K562 (cell line): ENCODE data around the gene BMI1. TPM values are rescaled to one million over a fixed set of nuclear protein-coding genes. Genes with fewer than 3 reads are reported as not detected.
A peak's percentile ranks its signal among the peaks of the same experiment; 100 is the strongest.

Experiments used
- CEBPB ChIP-seq: fragments of 450-650 bp; IDR thresholded peaks from 2 replicates; pipeline ENCODE4 v1.6.1; 2016; ENCODE audit warnings: missing genetic modification characterization, missing compliant biosample characterization
- CREBBP ChIP-seq: IDR thresholded peaks from one replicate; pipeline ENCODE4 v1.6.1; 2012; ENCODE audit warnings: low read depth, mild to moderate bottlenecking, control low read depth, inconsistent platforms, low read length
- EP400 ChIP-seq: fragments of 450-650 bp; IDR thresholded peaks from 2 replicates; pipeline ENCODE4 v1.6.1; 2017; ENCODE audit warnings: antibody characterized with exemption, mild to moderate bottlenecking, moderate library complexity
- ILF3 ChIP-seq: fragments of 450-650 bp; IDR thresholded peaks from 2 replicates; pipeline ENCODE4 v1.6.1; 2018; ENCODE audit warnings: antibody characterized with exemption, mild to moderate bottlenecking, moderate library complexity, borderline replicate concordance
- ILK ChIP-seq: fragments of 450-650 bp; IDR thresholded peaks from 2 replicates; pipeline ENCODE4 v1.6.1; 2016; ENCODE audit warnings: missing genetic modification characterization, low read depth, mild to moderate bottlenecking, missing compliant biosample characterization, moderate library complexity, borderline replicate concordance
- POLR3A ChIP-seq: IDR thresholded peaks from 2 replicates; pipeline ENCODE4 v1.6.1; 2011; ENCODE audit warnings: borderline replicate concordance, mild to moderate bottlenecking, moderate library complexity; ENCODE audit not compliant: insufficient read length, insufficient read depth; ENCODE audit errors: extremely low read depth
- TCF7L2 ChIP-seq: fragments of 150-350 bp; IDR thresholded peaks from 2 replicates; pipeline ENCODE4 v1.6.1; 2016; ENCODE audit warnings: low read depth, mild to moderate bottlenecking, low read length, moderate library complexity
- ZBTB7A ChIP-seq: IDR thresholded peaks from 2 replicates; pipeline ENCODE4 v1.6.1; 2011; ENCODE audit warnings: low read depth, mild to moderate bottlenecking, low read length, moderate library complexity, borderline replicate concordance; ENCODE audit not compliant: control insufficient read depth
- ZNF143 ChIP-seq: sonication (generic); formaldehyde crosslinking; IDR thresholded peaks from 2 replicates; pipeline ENCODE4 v1.9.0; 2022; ENCODE audit warnings: mild to moderate bottlenecking, missing genetic modification reagents
- ZNF507 ChIP-seq: conservative IDR thresholded peaks from 2 replicates; pipeline ENCODE4 v1.6.1; 2017; ENCODE audit warnings: missing genetic modification characterization, missing compliant biosample characterization
- ZNF699 ChIP-seq: fragments of 250-450 bp; sonication (Bioruptor Pico); IDR thresholded peaks from 2 replicates; pipeline ENCODE4 v1.8.0; 2021; ENCODE audit warnings: mild to moderate bottlenecking, moderate library complexity; ENCODE audit not compliant: insufficient replicate concordance
- ZNF77 ChIP-seq: fragments of 250-450 bp; sonication (Bioruptor Pico); IDR thresholded peaks from 2 replicates; pipeline ENCODE4 v1.5.0; 2020
- polyA plus RNA-seq, 8 experiments: library from polyadenylated mRNA; depleted of rRNA in 4 of 8; stranded (reverse) in 5 of 8; unstranded in 3 of 8; fragments of >200 nt; fragmentation: Nextera tagmentation in 2 of 8; fragmentation: Illumina TruSeq in 1 of 8; extraction: Ambion mirVana in 2 of 8; extraction: Trizol in 1 of 8; gene quantifications; 2 replicates each; pipeline versions ENCODE4 v1.2.1 to v1.2.3, GENCODE V29; 2011 to 2014; ENCODE audit warnings: inconsistent platforms in 1 of 8, missing spikeins in 1 of 8
- total RNA-seq, 7 experiments: library from RNA; depleted of rRNA in 6 of 7; stranded (reverse); fragments of >200 nt in 6 of 7; fragmentation: Illumina TruSeq in 2 of 7; extraction: Trizol in 2 of 7; gene quantifications; 2 replicates each; pipeline versions ENCODE4 v1.2.1 to v1.2.3, GENCODE V29; 2011 to 2021; ENCODE audit warnings: low replicate concordance in 1 of 7
- TF ChIP-seq, protein P1 (sequence below), 2 experiments: fragments of 450-650 bp; IDR thresholded peaks; 2 replicates each; pipeline ENCODE4 v1.6.1; 2018; ENCODE audit warnings: mild to moderate bottlenecking in 2 of 2, low read depth in 1 of 2; ENCODE audit not compliant: partially characterized antibody in 2 of 2
- TF ChIP-seq, protein P2 (sequence below): fragments of 250-450 bp; sonication (Bioruptor Pico); IDR thresholded peaks from 2 replicates; pipeline ENCODE4 v1.5.0; 2021; ENCODE audit warnings: mild to moderate bottlenecking, moderate library complexity
- TF ChIP-seq, protein P3 (sequence below): fragments of 450-650 bp; IDR thresholded peaks from 2 replicates; pipeline ENCODE4 v1.6.1; 2017; ENCODE audit warnings: mild to moderate bottlenecking, moderate library complexity
- TF ChIP-seq, protein P4 (sequence below): fragments of 250-450 bp; sonication (Bioruptor Pico); IDR thresholded peaks from 2 replicates; pipeline ENCODE4 v1.9.0; 2021; ENCODE audit warnings: mild to moderate bottlenecking

The BMI1 gene
- total and polyA plus RNA-seq, 9 of the 15 experiments (the other 6 are each of a cell fraction or from before 2014, with no cell fraction given), result 21.4 to 103 (median 70.8) TPM

DNA sequence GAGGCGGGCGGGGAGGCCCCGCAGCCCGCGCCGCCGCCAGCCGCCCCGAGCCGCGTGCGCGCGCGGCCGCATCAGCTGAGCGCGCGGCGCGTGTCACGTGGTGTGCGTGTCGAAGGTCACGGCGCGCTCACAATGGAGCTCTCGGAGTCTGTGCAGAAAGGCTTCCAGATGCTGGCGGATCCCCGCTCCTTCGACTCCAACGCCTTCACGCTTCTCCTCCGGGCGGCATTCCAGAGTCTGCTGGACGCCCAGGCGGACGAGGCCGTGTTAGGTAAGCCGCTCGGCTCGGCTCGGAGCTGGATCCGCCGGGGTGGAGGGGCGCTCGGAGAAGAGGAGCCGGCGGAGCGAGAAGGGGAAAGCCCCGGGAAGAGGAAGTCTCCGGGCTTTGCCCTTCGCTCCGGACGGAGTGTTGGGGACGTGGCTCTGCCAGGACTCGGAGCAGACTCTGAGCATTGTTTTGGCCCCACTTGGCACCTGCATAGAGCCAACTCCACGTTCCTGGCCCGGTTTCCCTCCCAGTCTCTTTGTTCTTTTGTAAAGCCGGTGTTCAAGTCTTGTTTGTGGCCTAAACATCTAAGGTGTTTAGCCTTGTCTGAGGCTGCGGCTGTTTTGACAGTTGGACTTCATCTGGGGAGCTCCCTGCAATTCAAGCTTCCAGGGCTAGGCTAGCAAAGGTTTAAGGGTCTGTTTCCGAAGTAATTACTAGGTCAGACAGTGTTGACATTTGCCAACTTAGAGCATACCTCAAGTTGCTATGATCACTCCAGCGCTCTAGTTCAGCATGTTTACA lies 4.4 kb upstream of the BMI1 start, which contains the start of gene COMMD3 (continued):
- TF ChIP-seq CEBPB (tag) (no peak), POLR3A (no peak), ZNF77 (CRISPR knock-in tag) (no peak), ILF3 (no peak), ILK (no peak), ZNF143 (CRISPR knock-in tag) (no peak), ZBTB7A (no peak), ZNF507 (tag) (no peak), TCF7L2 (no peak), ZNF699 (CRISPR knock-in tag) (no peak), CREBBP (no peak), EP400 (peak; percentile 75)
- TF ChIP-seq, protein P1, sequence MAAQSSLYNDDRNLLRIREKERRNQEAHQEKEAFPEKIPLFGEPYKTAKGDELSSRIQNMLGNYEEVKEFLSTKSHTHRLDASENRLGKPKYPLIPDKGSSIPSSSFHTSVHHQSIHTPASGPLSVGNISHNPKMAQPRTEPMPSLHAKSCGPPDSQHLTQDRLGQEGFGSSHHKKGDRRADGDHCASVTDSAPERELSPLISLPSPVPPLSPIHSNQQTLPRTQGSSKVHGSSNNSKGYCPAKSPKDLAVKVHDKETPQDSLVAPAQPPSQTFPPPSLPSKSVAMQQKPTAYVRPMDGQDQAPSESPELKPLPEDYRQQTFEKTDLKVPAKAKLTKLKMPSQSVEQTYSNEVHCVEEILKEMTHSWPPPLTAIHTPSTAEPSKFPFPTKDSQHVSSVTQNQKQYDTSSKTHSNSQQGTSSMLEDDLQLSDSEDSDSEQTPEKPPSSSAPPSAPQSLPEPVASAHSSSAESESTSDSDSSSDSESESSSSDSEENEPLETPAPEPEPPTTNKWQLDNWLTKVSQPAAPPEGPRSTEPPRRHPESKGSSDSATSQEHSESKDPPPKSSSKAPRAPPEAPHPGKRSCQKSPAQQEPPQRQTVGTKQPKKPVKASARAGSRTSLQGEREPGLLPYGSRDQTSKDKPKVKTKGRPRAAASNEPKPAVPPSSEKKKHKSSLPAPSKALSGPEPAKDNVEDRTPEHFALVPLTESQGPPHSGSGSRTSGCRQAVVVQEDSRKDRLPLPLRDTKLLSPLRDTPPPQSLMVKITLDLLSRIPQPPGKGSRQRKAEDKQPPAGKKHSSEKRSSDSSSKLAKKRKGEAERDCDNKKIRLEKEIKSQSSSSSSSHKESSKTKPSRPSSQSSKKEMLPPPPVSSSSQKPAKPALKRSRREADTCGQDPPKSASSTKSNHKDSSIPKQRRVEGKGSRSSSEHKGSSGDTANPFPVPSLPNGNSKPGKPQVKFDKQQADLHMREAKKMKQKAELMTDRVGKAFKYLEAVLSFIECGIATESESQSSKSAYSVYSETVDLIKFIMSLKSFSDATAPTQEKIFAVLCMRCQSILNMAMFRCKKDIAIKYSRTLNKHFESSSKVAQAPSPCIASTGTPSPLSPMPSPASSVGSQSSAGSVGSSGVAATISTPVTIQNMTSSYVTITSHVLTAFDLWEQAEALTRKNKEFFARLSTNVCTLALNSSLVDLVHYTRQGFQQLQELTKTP (IDR thresholded peaks at IDR 0.05; ENCODE audit: low read depth in 1 of 2, partially characterized antibody in 2 of 2), result peak; percentile 74 to 78
- TF ChIP-seq, protein P2, sequence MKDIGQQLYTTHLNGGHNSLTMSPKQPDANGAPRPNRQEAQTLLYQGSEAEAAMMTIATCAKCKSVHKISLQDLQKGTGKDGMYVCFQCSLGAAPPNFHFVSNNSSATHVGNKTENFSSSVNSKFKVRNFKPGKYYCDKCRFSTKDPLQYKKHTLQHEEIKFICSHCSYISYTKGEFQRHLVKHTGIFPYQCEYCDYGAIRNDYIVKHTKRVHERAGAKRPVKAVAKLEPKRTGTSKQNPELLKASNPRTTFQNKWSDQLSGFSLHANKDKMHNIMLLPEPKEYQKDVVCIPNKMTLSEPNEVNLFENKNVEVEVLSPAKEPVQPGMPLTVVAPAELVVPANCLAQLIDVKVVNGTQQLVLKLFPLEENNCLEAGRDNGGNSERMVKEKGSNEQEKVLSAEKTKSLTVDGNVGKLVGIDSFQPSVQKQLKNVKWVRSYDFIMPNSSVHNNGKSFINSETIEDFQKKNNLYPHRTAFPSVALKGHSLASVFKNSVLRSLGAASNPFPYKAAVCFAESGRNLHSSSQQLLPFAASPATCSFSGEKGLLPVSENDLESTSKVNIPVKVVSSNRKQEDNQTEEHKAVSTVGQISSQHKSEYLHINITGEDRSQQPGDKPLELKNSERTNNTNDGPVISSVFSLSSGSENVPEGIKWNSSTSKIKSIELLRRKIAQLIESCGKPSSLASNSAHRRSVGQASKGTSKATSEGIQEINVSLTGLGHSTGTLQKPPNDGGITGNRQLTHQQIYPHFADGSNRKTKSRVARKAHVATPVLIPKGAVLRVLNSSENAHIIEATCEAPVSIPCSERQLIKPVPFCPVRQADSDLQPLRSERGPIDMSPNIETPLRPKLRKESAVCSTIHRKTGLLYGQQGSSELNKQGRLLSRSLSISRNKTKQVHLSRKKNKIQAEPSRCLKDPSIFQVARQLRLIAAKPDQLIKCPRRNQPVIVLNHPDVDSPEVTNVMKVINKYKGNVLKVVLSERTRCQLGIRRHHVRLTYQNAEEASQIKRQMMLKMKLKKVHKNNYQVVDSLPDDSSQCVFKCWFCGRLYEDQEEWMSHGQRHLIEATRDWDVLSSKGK (CRISPR knock-in tag), result no peak
- TF ChIP-seq, protein P3, sequence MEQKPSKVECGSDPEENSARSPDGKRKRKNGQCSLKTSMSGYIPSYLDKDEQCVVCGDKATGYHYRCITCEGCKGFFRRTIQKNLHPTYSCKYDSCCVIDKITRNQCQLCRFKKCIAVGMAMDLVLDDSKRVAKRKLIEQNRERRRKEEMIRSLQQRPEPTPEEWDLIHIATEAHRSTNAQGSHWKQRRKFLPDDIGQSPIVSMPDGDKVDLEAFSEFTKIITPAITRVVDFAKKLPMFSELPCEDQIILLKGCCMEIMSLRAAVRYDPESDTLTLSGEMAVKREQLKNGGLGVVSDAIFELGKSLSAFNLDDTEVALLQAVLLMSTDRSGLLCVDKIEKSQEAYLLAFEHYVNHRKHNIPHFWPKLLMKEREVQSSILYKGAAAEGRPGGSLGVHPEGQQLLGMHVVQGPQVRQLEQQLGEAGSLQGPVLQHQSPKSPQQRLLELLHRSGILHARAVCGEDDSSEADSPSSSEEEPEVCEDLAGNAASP, result no peak
- TF ChIP-seq, protein P4, sequence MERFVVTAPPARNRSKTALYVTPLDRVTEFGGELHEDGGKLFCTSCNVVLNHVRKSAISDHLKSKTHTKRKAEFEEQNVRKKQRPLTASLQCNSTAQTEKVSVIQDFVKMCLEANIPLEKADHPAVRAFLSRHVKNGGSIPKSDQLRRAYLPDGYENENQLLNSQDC (CRISPR knock-in tag), result no peak
